GM21360 (cell line): Measurements from ENCODE around the gene TMBIM1.
A peak's percentile ranks its signal among the peaks of the same experiment; 100 is the strongest.
"Not testable (repeated sequence)": the region's sequence is repeated elsewhere in the genome, so short reads cannot be mapped to it uniquely, and the experiment has no call there.

ENCODE experiments used
- ATAC-seq: cut with Tn5 transposase; IDR thresholded peaks from one replicate; pipeline ENCODE4 v1.9.1; 2021; ENCODE audit warnings: mild to moderate bottlenecking, moderate library complexity; ENCODE audit not compliant: unreplicated experiment

Gene TMBIM1

GRCh38 chr2:218291318-218292047 lies 820 bp downstream of the TMBIM1 start:
- ATAC-seq: no peak

- ATAC-seq: peak; percentile 39
Measured at GRCh38 chr2:218290316-218291261, 1.7 kb downstream of the TMBIM1 start.

GRCh38 chr2:218289639-218290315 lies 2.5 kb downstream of the TMBIM1 start:
- no peak for ATAC-seq

- peak; percentile 54 for ATAC-seq
Measured at GRCh38 chr2:218286570-218287459, 5.5 kb downstream of the TMBIM1 start.

- no peak for ATAC-seq
Measured at GRCh38 chr2:218285604-218286003, 6.7 kb downstream of the TMBIM1 start.

- no peak for ATAC-seq
Measured at GRCh38 chr2:218284106-218284811, 8.0 kb downstream of the TMBIM1 start.

GRCh38 chr2:218282173-218282991 lies 9.9 kb downstream of the TMBIM1 start:
- ATAC-seq: no peak

- ATAC-seq: no peak
Measured at GRCh38 chr2:218281449-218281848, 10.9 kb downstream of the TMBIM1 start.

- no peak for ATAC-seq
Measured at GRCh38 chr2:218280260-218280870, 11.9 kb downstream of the TMBIM1 start.

GRCh38 chr2:218278531-218279360 lies 13.6 kb downstream of the TMBIM1 start:
- no peak for ATAC-seq

GRCh38 chr2:218277921-218278320 lies 14.4 kb downstream of the TMBIM1 start:
- no peak for ATAC-seq

- no peak for ATAC-seq
Measured at GRCh38 chr2:218276986-218277755, 15.1 kb downstream of the TMBIM1 start.

- no peak for ATAC-seq
Measured at GRCh38 chr2:218275371-218276072, 16.8 kb downstream of the TMBIM1 start.

- no peak for ATAC-seq
Measured at GRCh38 chr2:218274586-218274985, 17.7 kb downstream of the TMBIM1 start.

GRCh38 chr2:218273908-218274249 lies 18.4 kb downstream of the TMBIM1 start:
- no peak for ATAC-seq

- ATAC-seq: not testable (repeated sequence)
Measured at GRCh38 chr2:218273214-218273907, 18.9 kb downstream of the TMBIM1 start.
